HG03039 (cell line): Measurements from ENCODE around the gene PAX5.
"Not testable (repeated sequence)": the region's sequence is repeated elsewhere in the genome, so short reads cannot be mapped to it uniquely, and the experiment has no call there.

ENCODE experiments used
- ATAC-seq: cut with Tn5 transposase; IDR thresholded peaks from one replicate; pipeline ENCODE4 v1.9.1; 2021; ENCODE audit warnings: mild to moderate bottlenecking, moderate library complexity; ENCODE audit not compliant: unreplicated experiment

Gene PAX5

GRCh38 chr9:37033682-37034304, at the start of gene PAX5:
PAX5 (minus strand) TSS chr9:37034268; CDS start chr9:37034031, 237 bp downstream.
- no peak for ATAC-seq

- no peak for ATAC-seq
These were observed 49.6 kb upstream of the PAX5 start for GRCh38 chr9:37083654-37084053.

GRCh38 chr9:37082214-37082765, 48.2 kb upstream of the PAX5 start:
- ATAC-seq, result no peak

GRCh38 chr9:37081507-37081906, 47.4 kb upstream of the PAX5 start:
- not testable (repeated sequence) for ATAC-seq

- ATAC-seq, result peak; percentile 14
These were observed 46.1 kb upstream of the PAX5 start for GRCh38 chr9:37080165-37080628.

GRCh38 chr9:37079370-37080164, 45.5 kb upstream of the PAX5 start:
- peak; percentile 86 for ATAC-seq

GRCh38 chr9:37074790-37075189, 40.7 kb upstream of the PAX5 start:
- not testable (repeated sequence) for ATAC-seq

GRCh38 chr9:37066139-37066725, 32.2 kb upstream of the PAX5 start:
- ATAC-seq, result no peak

GRCh38 chr9:37062336-37062735, 28.3 kb upstream of the PAX5 start:
- no peak for ATAC-seq

GRCh38 chr9:37061768-37062167, 27.7 kb upstream of the PAX5 start:
- no peak for ATAC-seq

- no peak for ATAC-seq
These were observed 26.8 kb upstream of the PAX5 start for GRCh38 chr9:37060833-37061232.

GRCh38 chr9:37056046-37056920, 22.2 kb upstream of the PAX5 start:
- no peak for ATAC-seq

- not testable (repeated sequence) for ATAC-seq
These were observed 20.3 kb upstream of the PAX5 start for GRCh38 chr9:37054363-37054720.

- no peak for ATAC-seq
These were observed 19.8 kb upstream of the PAX5 start for GRCh38 chr9:37053684-37054362.

GRCh38 chr9:37046683-37047082, 12.6 kb upstream of the PAX5 start:
- ATAC-seq, result no peak

GRCh38 chr9:37042421-37042820, 8.4 kb upstream of the PAX5 start:
- no peak for ATAC-seq

- no peak for ATAC-seq
These were observed 6.5 kb upstream of the PAX5 start for GRCh38 chr9:37040508-37041127.

- no peak for ATAC-seq
These were observed 4.9 kb upstream of the PAX5 start for GRCh38 chr9:37038943-37039464.

GRCh38 chr9:37038302-37038942, 4.4 kb upstream of the PAX5 start:
- ATAC-seq, result no peak
